Activated naive CD4-positive, alpha-beta T cell treated with anti-CD3 and anti-CD28 coated beads for 36 hours (primary cell): ENCODE measurements around the gene GHRHR. TPM values are rescaled to one million over a fixed set of nuclear protein-coding genes. Genes with fewer than 3 reads are reported as not detected.
A peak's percentile ranks its signal among the peaks of the same experiment; 100 is the strongest.

Source experiments
- CTCF ChIA-PET: fragments of 350-600 bp; sonication (Branson Sonifier 250); formaldehyde crosslinking; loops from one replicate; lab custom pipeline; 2021; ENCODE audit warnings: antibody characterized with exemption; lab: Charles Lee
- DNase-seq: peaks from one replicate; pipeline ENCODE4 v3.0.0-alpha.2; 2020
- H3K27ac Mint-ChIP-seq: one replicate; pipeline ENCODE4 v1.8.0; 2021; ENCODE audit warnings: mild to moderate bottlenecking, mixed read lengths
- H3K27me3 Mint-ChIP-seq: one replicate; pipeline ENCODE4 v1.8.0; 2021; ENCODE audit warnings: low read depth, mixed read lengths
- H3K36me3 Mint-ChIP-seq: one replicate; pipeline ENCODE4 v1.8.0; 2021; ENCODE audit warnings: low read depth, mixed read lengths
- H3K4me1 Mint-ChIP-seq: one replicate; pipeline ENCODE4 v1.8.0; 2021; ENCODE audit warnings: low read depth, mixed read lengths
- H3K4me3 Mint-ChIP-seq: one replicate; pipeline ENCODE4 v1.8.0; 2021; ENCODE audit warnings: mild to moderate bottlenecking, moderate library complexity, mixed read lengths
- H3K9me3 Mint-ChIP-seq: one replicate; pipeline ENCODE4 v1.8.0; 2021; ENCODE audit warnings: mixed read lengths
- intact Hi-C: fragments of 100-400 bp; cut with micrococcal nuclease; formaldehyde crosslinking; loops from one replicate; pipeline ENCODE4 v1.15.1; 2023
- total RNA-seq, 2 experiments: library from RNA; stranded (reverse); gene quantifications; one replicate each; pipeline ENCODE4 v1.2.3, GENCODE V29; 2021

Gene GHRHR
- total RNA-seq, 2 experiments from 2014 or later = not detected

DNA sequence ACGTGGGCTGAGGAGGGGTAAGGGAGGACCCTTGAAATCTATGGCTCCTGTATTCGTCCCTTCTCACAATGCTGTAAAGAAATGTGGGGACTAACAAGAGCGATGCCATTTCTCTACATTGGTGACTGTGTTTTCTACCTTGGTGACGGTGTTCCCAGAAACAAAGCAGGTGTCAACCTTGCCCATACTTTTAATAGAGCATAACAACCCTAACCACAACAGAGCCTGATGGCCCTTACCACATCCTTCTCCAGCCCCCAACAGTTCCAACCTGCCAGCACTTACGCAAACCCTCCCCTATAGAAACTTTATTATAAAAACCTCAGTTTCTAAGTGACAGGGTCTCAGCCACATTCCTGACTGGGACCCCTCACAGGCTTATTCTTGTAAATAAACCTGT lies 60.1 kb downstream of the GHRHR start:
- Mint-ChIP-seq H3K9me3 (peaks cover 6% of the 10 kb centered on the region), H3K4me3 (no peak overlapping the region), H3K27ac (peak overlapping the region; percentile 39), H3K27me3 (no peaks in the 10 kb centered on the region), H3K36me3 (peaks cover 2% of the 10 kb centered on the region), H3K4me1 (peaks cover 19% of the 10 kb centered on the region)
- intact Hi-C loops = no loop called here
- DNase-seq = peak; percentile 52
- CTCF ChIA-PET = interaction anchor here (0.7 to 1.0 kb wide), 2 partner anchors 31 to 40 kb away, joined by 3 to 4 read pairs; no protein-coding TSS in a partner anchor

GRCh38 chr7:31027161-31027965 lies 63.6 kb downstream of the GHRHR start:
- Mint-ChIP-seq H3K27ac (no peak overlapping the region), H3K36me3 (peaks cover 2% of the 10 kb centered on the region), H3K4me1 (peaks cover 19% of the 10 kb centered on the region), H3K27me3 (no peaks in the 10 kb centered on the region), H3K4me3 (no peak overlapping the region), H3K9me3 (peaks cover 7% of the 10 kb centered on the region)
- intact Hi-C loops = no loop called here
- CTCF ChIA-PET = interaction anchor here (0.8 to 1.1 kb wide), 3 partner anchors 11 to 43 kb away, joined by 3 to 4 read pairs (median 3); no protein-coding TSS in a partner anchor
- DNase-seq = peak; percentile 18

DNA sequence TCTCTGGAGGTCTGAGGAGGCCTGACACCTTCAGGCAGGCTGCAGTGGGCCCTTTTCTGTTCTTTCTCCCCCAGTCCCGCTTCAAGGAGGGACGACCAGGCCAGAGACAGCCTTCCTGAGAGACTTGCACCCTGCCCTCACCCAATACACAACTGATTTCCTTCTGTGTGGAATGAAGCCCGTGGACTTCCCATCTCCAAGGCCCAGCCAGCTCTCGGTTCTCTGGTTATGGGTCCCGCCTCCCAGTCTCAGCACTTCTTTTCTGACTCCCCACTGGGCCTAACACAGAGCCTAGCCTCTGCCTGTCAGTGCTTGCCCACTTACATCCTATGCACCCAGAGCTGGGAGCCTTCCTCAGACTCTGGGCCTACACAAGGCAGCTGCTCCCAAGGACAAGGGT lies 64.3 kb downstream of the GHRHR start:
- H3K4me3 Mint-ChIP-seq = no peak overlapping the region
- H3K4me1 Mint-ChIP-seq = peaks cover 19% of the 10 kb centered on the region
- H3K9me3 Mint-ChIP-seq = peaks cover 7% of the 10 kb centered on the region
- CTCF ChIA-PET = no interaction called here
- H3K27ac Mint-ChIP-seq = no peak overlapping the region
- no peaks in the 10 kb centered on the region for H3K27me3 Mint-ChIP-seq
- H3K36me3 Mint-ChIP-seq = peaks cover 2% of the 10 kb centered on the region
- intact Hi-C loops = no loop called here
- DNase-seq = no peak

DNA sequence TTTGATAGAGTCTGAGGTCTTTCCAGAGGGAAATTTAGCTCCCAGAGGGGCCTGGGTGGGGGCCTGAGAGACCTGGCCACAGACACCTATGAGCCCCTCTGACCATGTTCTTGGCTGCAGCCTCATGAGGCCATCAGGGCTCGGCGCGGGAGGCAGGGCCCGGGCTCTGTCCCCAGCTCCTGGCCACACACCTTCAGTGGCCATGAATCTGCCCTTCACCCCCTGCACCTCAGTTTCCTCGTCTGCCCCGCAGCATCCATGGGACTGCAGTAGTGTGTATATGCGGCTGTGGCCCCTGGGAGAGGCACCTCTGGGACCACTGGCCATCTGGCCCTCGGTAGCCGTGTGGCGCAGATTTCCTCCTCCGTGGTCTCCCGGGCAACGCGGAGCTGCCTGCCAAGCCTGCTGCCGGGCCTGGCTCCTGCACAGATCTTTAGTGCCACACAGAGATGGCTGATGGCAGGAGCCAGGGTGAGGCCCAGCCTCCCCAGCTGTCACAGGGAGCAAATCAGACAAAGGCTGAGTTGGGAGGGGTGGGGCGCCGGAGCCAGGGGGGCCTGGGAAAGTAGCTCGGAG lies 64.8 kb downstream of the GHRHR start:
- H3K9me3 Mint-ChIP-seq = peaks cover 7% of the 10 kb centered on the region
- H3K4me3 Mint-ChIP-seq = no peak overlapping the region
- intact Hi-C loops = no loop called here
- CTCF ChIA-PET = no interaction called here
- peaks cover 2% of the 10 kb centered on the region for H3K36me3 Mint-ChIP-seq
- H3K4me1 Mint-ChIP-seq = peaks cover 16% of the 10 kb centered on the region
- no peak overlapping the region for H3K27ac Mint-ChIP-seq
- no peak for DNase-seq
- H3K27me3 Mint-ChIP-seq = no peaks in the 10 kb centered on the region

Other genes with a start within 250 kb of the GHRHR start
- gene INMT, start 211.8 kb upstream of the GHRHR start, total RNA-seq = under 1 TPM in 1 of 2 experiments, not detected in 1; 0.24 TPM
- 1 to 10 TPM; 1.2 to 1.4 TPM for gene MINDY4, start 192.5 kb upstream of the GHRHR start, total RNA-seq
- under 1 TPM; 0.25 to 0.48 TPM for gene AQP1, start 52.1 kb upstream of the GHRHR start, total RNA-seq
- gene ADCYAP1R1, start 88.4 kb downstream of the GHRHR start, total RNA-seq = not detected